ENCODE measurements around the gene TMEM200A.
A peak's percentile ranks its signal among the peaks of the same experiment; 100 is the strongest.

The TMEM200A gene

GRCh38 chr6:130417951-130418350 lies 52.1 kb downstream of the TMEM200A start:
- Histone ChIP-seq H3K4me1 (no peaks in the 10 kb centered on the region), H3K4me3 (no peak overlapping the region), H3K36me3 (replicated peaks) (no peaks in the 10 kb centered on the region), H3K27me3 (ENCODE audit: low read depth) (no peaks in the 10 kb centered on the region), H3K9me3 (no peaks in the 10 kb centered on the region)
- no peak for DNase-seq (ENCODE audit: low spot score in 2 of 2)
- in situ Hi-C loops (cut with MboI; ENCODE audit: low sequenced_read_pairs): no loop called here

GRCh38 chr6:130420911-130421310 lies 55.1 kb downstream of the TMEM200A start:
- no peak overlapping the region for H3K4me3 ChIP-seq
- H3K36me3 ChIP-seq (replicated peaks): no peaks in the 10 kb centered on the region
- no peaks in the 10 kb centered on the region for H3K9me3 ChIP-seq
- no peaks in the 10 kb centered on the region for H3K27me3 ChIP-seq (ENCODE audit: low read depth)
- in situ Hi-C loops (cut with MboI; ENCODE audit: low sequenced_read_pairs): no loop called here
- no peaks in the 10 kb centered on the region for H3K4me1 ChIP-seq
- no peak for DNase-seq (ENCODE audit: low spot score in 2 of 2)

- H3K27me3 ChIP-seq (ENCODE audit: low read depth): no peaks in the 10 kb centered on the region
- DNase-seq (ENCODE audit: low spot score in 2 of 2): no peak
- H3K36me3 ChIP-seq (replicated peaks): no peaks in the 10 kb centered on the region
- H3K4me1 ChIP-seq: no peaks in the 10 kb centered on the region
- in situ Hi-C loops (cut with MboI; ENCODE audit: low sequenced_read_pairs): no loop called here
- no peak overlapping the region for H3K4me3 ChIP-seq
- no peaks in the 10 kb centered on the region for H3K9me3 ChIP-seq
Observed at GRCh38 chr6:130421585-130421984, 55.8 kb downstream of the TMEM200A start.

GRCh38 chr6:130423044-130423443 lies 57.2 kb downstream of the TMEM200A start:
- DNase-seq (ENCODE audit: low spot score in 2 of 2): no peak
- Histone ChIP-seq H3K27me3 (ENCODE audit: low read depth) (no peaks in the 10 kb centered on the region), H3K9me3 (no peaks in the 10 kb centered on the region), H3K36me3 (replicated peaks) (no peaks in the 10 kb centered on the region), H3K4me1 (no peaks in the 10 kb centered on the region), H3K4me3 (no peak overlapping the region)
- in situ Hi-C loops (cut with MboI; ENCODE audit: low sequenced_read_pairs): no loop called here

GRCh38 chr6:130424710-130425109 lies 58.9 kb downstream of the TMEM200A start:
- DNase-seq (ENCODE audit: low spot score in 2 of 2): no peak
- Histone ChIP-seq H3K36me3 (replicated peaks) (no peaks in the 10 kb centered on the region), H3K4me3 (no peak overlapping the region), H3K9me3 (no peaks in the 10 kb centered on the region), H3K27me3 (ENCODE audit: low read depth) (no peaks in the 10 kb centered on the region), H3K4me1 (no peaks in the 10 kb centered on the region)
- in situ Hi-C loops (cut with MboI; ENCODE audit: low sequenced_read_pairs): no loop called here

- Histone ChIP-seq H3K4me3 (no peak overlapping the region), H3K9me3 (no peaks in the 10 kb centered on the region), H3K36me3 (replicated peaks) (no peaks in the 10 kb centered on the region), H3K27me3 (ENCODE audit: low read depth) (no peaks in the 10 kb centered on the region), H3K4me1 (no peaks in the 10 kb centered on the region)
- DNase-seq (ENCODE audit: low spot score in 2 of 2): no peak
- in situ Hi-C loops (cut with MboI; ENCODE audit: low sequenced_read_pairs): no loop called here
Observed at GRCh38 chr6:130425537-130425936, 59.7 kb downstream of the TMEM200A start.

- H3K36me3 ChIP-seq (replicated peaks): no peaks in the 10 kb centered on the region
- H3K4me1 ChIP-seq: no peaks in the 10 kb centered on the region
- H3K27me3 ChIP-seq (ENCODE audit: low read depth): no peaks in the 10 kb centered on the region
- no peak for DNase-seq (ENCODE audit: low spot score in 2 of 2)
- no peaks in the 10 kb centered on the region for H3K9me3 ChIP-seq
- no peak overlapping the region for H3K4me3 ChIP-seq
- in situ Hi-C loops (cut with MboI; ENCODE audit: low sequenced_read_pairs): no loop called here
Observed at GRCh38 chr6:130426066-130426721, 60.4 kb downstream of the TMEM200A start.

- in situ Hi-C loops (cut with MboI; ENCODE audit: low sequenced_read_pairs): no loop called here
- Histone ChIP-seq H3K27me3 (ENCODE audit: low read depth) (no peaks in the 10 kb centered on the region), H3K36me3 (replicated peaks) (no peaks in the 10 kb centered on the region), H3K4me3 (no peak overlapping the region), H3K4me1 (0 out of 2 replicates have a peak, but pooled peaks cover 4% of the 10 kb centered on the region), H3K9me3 (no peaks in the 10 kb centered on the region)
- no peak for DNase-seq (ENCODE audit: low spot score in 2 of 2)
Observed at GRCh38 chr6:130431346-130431852, 65.6 kb downstream of the TMEM200A start.

- 0 out of 2 replicates have a peak, but pooled peaks cover 4% of the 10 kb centered on the region for H3K4me1 ChIP-seq
- no peaks in the 10 kb centered on the region for H3K9me3 ChIP-seq
- H3K27me3 ChIP-seq (ENCODE audit: low read depth): no peaks in the 10 kb centered on the region
- no peak overlapping the region for H3K4me3 ChIP-seq
- in situ Hi-C loops (cut with MboI; ENCODE audit: low sequenced_read_pairs): no loop called here
- DNase-seq (ENCODE audit: low spot score in 2 of 2): no peak
- no peaks in the 10 kb centered on the region for H3K36me3 ChIP-seq (replicated peaks)
Observed at GRCh38 chr6:130432838-130433237, 67.0 kb downstream of the TMEM200A start.

GRCh38 chr6:130434174-130434873 lies 68.5 kb downstream of the TMEM200A start:
- Histone ChIP-seq H3K27me3 (ENCODE audit: low read depth) (no peaks in the 10 kb centered on the region), H3K4me1 (0 out of 2 replicates have a peak, but pooled peaks cover 4% of the 10 kb centered on the region), H3K9me3 (no peaks in the 10 kb centered on the region), H3K4me3 (no peak overlapping the region), H3K36me3 (replicated peaks) (no peaks in the 10 kb centered on the region)
- in situ Hi-C loops (cut with MboI; ENCODE audit: low sequenced_read_pairs): no loop called here
- peak in 1 of 2 experiments; percentile 74 for DNase-seq (ENCODE audit: low spot score in 2 of 2)

- Histone ChIP-seq H3K4me3 (no peak overlapping the region), H3K9me3 (no peaks in the 10 kb centered on the region), H3K4me1 (0 out of 2 replicates have a peak, but pooled peaks cover 4% of the 10 kb centered on the region), H3K27me3 (ENCODE audit: low read depth) (no peaks in the 10 kb centered on the region), H3K36me3 (replicated peaks) (no peaks in the 10 kb centered on the region)
- no peak for DNase-seq (ENCODE audit: low spot score in 2 of 2)
- in situ Hi-C loops (cut with MboI; ENCODE audit: low sequenced_read_pairs): no loop called here
Observed at GRCh38 chr6:130435181-130435580, 69.4 kb downstream of the TMEM200A start.

GRCh38 chr6:130437961-130438360 lies 72.1 kb downstream of the TMEM200A start:
- H3K9me3 ChIP-seq: no peaks in the 10 kb centered on the region
- no peaks in the 10 kb centered on the region for H3K27me3 ChIP-seq (ENCODE audit: low read depth)
- no peak for DNase-seq (ENCODE audit: low spot score in 2 of 2)
- no peak overlapping the region for H3K4me3 ChIP-seq
- 0 out of 2 replicates have a peak, but pooled peaks cover 4% of the 10 kb centered on the region for H3K4me1 ChIP-seq
- H3K36me3 ChIP-seq (replicated peaks): no peaks in the 10 kb centered on the region
- in situ Hi-C loops (cut with MboI; ENCODE audit: low sequenced_read_pairs): no loop called here

GRCh38 chr6:130447374-130447773 lies 81.6 kb downstream of the TMEM200A start:
- in situ Hi-C loops (cut with MboI; ENCODE audit: low sequenced_read_pairs): no loop called here
- H3K4me1 ChIP-seq: no peaks in the 10 kb centered on the region
- H3K27me3 ChIP-seq (ENCODE audit: low read depth): no peaks in the 10 kb centered on the region
- DNase-seq (ENCODE audit: low spot score in 2 of 2): no peak
- H3K36me3 ChIP-seq (replicated peaks): no peaks in the 10 kb centered on the region
- no peak overlapping the region for H3K4me3 ChIP-seq
- H3K9me3 ChIP-seq: no peaks in the 10 kb centered on the region

GRCh38 chr6:130452336-130452735 lies 86.5 kb downstream of the TMEM200A start:
- no peaks in the 10 kb centered on the region for H3K9me3 ChIP-seq
- H3K27me3 ChIP-seq (ENCODE audit: low read depth): no peaks in the 10 kb centered on the region
- in situ Hi-C loops (cut with MboI; ENCODE audit: low sequenced_read_pairs): no loop called here
- DNase-seq (ENCODE audit: low spot score in 2 of 2): no peak
- no peaks in the 10 kb centered on the region for H3K36me3 ChIP-seq (replicated peaks)
- no peaks in the 10 kb centered on the region for H3K4me1 ChIP-seq
- no peak overlapping the region for H3K4me3 ChIP-seq

All from HAP-1 (cell line).